Endothelial cell of umbilical vein (primary cell): Measurements from ENCODE around the gene LRP2. TPM values are rescaled to one million over a fixed set of nuclear protein-coding genes. Genes with fewer than 3 reads are reported as not detected.

ENCODE experiments used
- BruUV-seq: library from RNA; stranded (reverse); fragments of 400-500 nt; replicated peaks from 2 replicates; lab custom pipeline; 2021; lab: Mats Ljungman, UMichigan
- CTCF ChIA-PET: fragments of 300-600, 350-600 bp; sonication (Branson Sonifier 250); formaldehyde crosslinking; loops from one replicate; lab custom pipeline; 2021; ENCODE audit warnings: antibody characterized with exemption, inconsistent platforms; lab: Charles Lee
- POLR2A ChIA-PET: fragments of 300-600, 350-600 bp; sonication (Branson Sonifier 250); formaldehyde crosslinking; loops from one replicate; lab custom pipeline; 2021; ENCODE audit warnings: antibody characterized with exemption, inconsistent platforms; lab: Charles Lee
- DNase-seq: peaks from one replicate; pipeline ENCODE4 v3.0.0-alpha.2; 2011; ENCODE audit warnings: low read depth, low spot score
- FAIRE-seq: peaks from 2 replicates; lab custom pipeline; 2011; peaks lifted over from hg19 to GRCh38; lab: Jason Lieb, UNC
- H2AFZ ChIP-seq: 2 replicates; pipeline ENCODE4 v1.6.0; 2012; ENCODE audit warnings: low read depth, low read length, control low read depth, inconsistent platforms
- H3K27ac ChIP-seq: 2 replicates; pipeline ENCODE4 v1.5.1; 2011; ENCODE audit warnings: low read depth, mild to moderate bottlenecking, control low read depth, low read length, moderate library complexity; ENCODE audit not compliant: insufficient read depth
- H3K27me3 ChIP-seq, 2 experiments: 2 replicates each; pipeline versions ENCODE4 v1.6.0 to v1.6.1; 2011; ENCODE audit warnings: low read length in 2 of 2, mixed read lengths in 1 of 2; ENCODE audit not compliant: control insufficient read depth in 2 of 2, insufficient read depth in 2 of 2
- H3K36me3 ChIP-seq, 2 experiments: 2 replicates in 1 of 2; 3 replicates in 1 of 2; pipeline ENCODE4 v1.5.1; 2011; ENCODE audit warnings: low read length in 2 of 2, mild to moderate bottlenecking in 1 of 2, moderate library complexity in 1 of 2; ENCODE audit not compliant: control insufficient read depth in 2 of 2, insufficient read depth in 2 of 2; ENCODE audit errors: extremely low read depth in 1 of 2
- H3K4me1 ChIP-seq: 3 replicates; pipeline ENCODE4 v1.5.1; 2011; ENCODE audit warnings: mild to moderate bottlenecking, low read length; ENCODE audit not compliant: control insufficient read depth, insufficient read depth; ENCODE audit errors: extremely low read depth
- H3K4me2 ChIP-seq: 2 replicates; pipeline ENCODE4 v1.6.1; 2011; ENCODE audit warnings: low read length, control low read depth, mixed read lengths; ENCODE audit not compliant: insufficient read depth
- H3K4me3 ChIP-seq, 3 experiments: fragments of 200-600 bp in 1 of 3; sonication (generic), shearing (Covaris generic) in 1 of 3; replicated peaks in 1 of 3; 2 replicates each; pipeline ENCODE4 v1.5.1; 2011 to 2016; ENCODE audit warnings: control low read depth in 3 of 3, low read length in 3 of 3, mild to moderate bottlenecking in 2 of 3, inconsistent platforms in 1 of 3, low read depth in 1 of 3, moderate library complexity in 1 of 3; ENCODE audit not compliant: insufficient read depth in 1 of 3
- H3K79me2 ChIP-seq: 2 replicates; pipeline ENCODE4 v1.6.0; 2012; ENCODE audit warnings: low read length, inconsistent platforms; ENCODE audit not compliant: control insufficient read depth, insufficient read depth
- H3K9ac ChIP-seq: replicated peaks from 2 replicates; pipeline ENCODE3; 2011; ENCODE audit warnings: low read length, control low read depth; ENCODE audit not compliant: insufficient read depth; ENCODE audit errors: extremely low read depth
- H3K9me1 ChIP-seq: replicated peaks from 3 replicates; pipeline ENCODE4 v1.6.0; 2011; ENCODE audit warnings: mild to moderate bottlenecking, low read length; ENCODE audit not compliant: control insufficient read depth, insufficient read depth; ENCODE audit errors: extremely low read depth
- H3K9me3 ChIP-seq: replicated peaks from 2 replicates; pipeline ENCODE4 v1.5.1; 2012; ENCODE audit warnings: low read length, inconsistent platforms; ENCODE audit not compliant: control insufficient read depth, insufficient read depth
- H4K20me1 ChIP-seq: replicated peaks from 2 replicates; pipeline ENCODE3; 2011; ENCODE audit warnings: mild to moderate bottlenecking, low read length; ENCODE audit not compliant: control insufficient read depth, insufficient read depth; ENCODE audit errors: extremely low read depth
- CTCF ChIP-seq, 2 donors: IDR thresholded peaks; 1 replicate in 1 of 2; 2 replicates in 1 of 2; pipeline ENCODE4 v1.5.1; 2011; ENCODE audit warnings: low read length in 2 of 2, mild to moderate bottlenecking in 2 of 2, moderate library complexity in 2 of 2, control low read depth in 1 of 2, inconsistent platforms in 1 of 2, low read depth in 1 of 2; ENCODE audit not compliant: insufficient read depth in 1 of 2; ENCODE audit errors: extremely low read depth in 1 of 2
- EZH2 ChIP-seq: IDR thresholded peaks from 2 replicates; pipeline ENCODE4 v1.6.1; 2012; ENCODE audit warnings: borderline replicate concordance, low read depth, mild to moderate bottlenecking, moderate library complexity, low read length, inconsistent platforms; ENCODE audit not compliant: severe bottlenecking
- FOS ChIP-seq: IDR thresholded peaks from 2 replicates; pipeline ENCODE4 v1.6.1; 2011; ENCODE audit warnings: mild to moderate bottlenecking, low read length, moderate library complexity, borderline replicate concordance; ENCODE audit not compliant: insufficient read depth
- GATA2 ChIP-seq: IDR thresholded peaks from 2 replicates; pipeline ENCODE4 v1.7.0; 2011; ENCODE audit warnings: low read depth, mild to moderate bottlenecking, moderate library complexity, mixed read lengths, low read length; ENCODE audit not compliant: insufficient read length, insufficient read depth
- JUN ChIP-seq: IDR thresholded peaks from 2 replicates; pipeline ENCODE4 v1.6.1; 2011; ENCODE audit warnings: borderline replicate concordance, low read depth; ENCODE audit not compliant: insufficient read length, insufficient read depth
- MAX ChIP-seq: IDR thresholded peaks from 2 replicates; pipeline ENCODE4 v1.6.1; 2011; ENCODE audit not compliant: insufficient read depth, insufficient read length
- MYC ChIP-seq: IDR thresholded peaks from one replicate; pipeline ENCODE4 v1.6.1; 2011; ENCODE audit warnings: mild to moderate bottlenecking, low read depth, low read length
- POLR2A ChIP-seq: IDR thresholded peaks from 2 replicates; pipeline ENCODE4 v1.6.1; 2012; ENCODE audit warnings: low read depth, mild to moderate bottlenecking, control low read depth, low read length
- POLR2AphosphoS5 ChIP-seq: IDR thresholded peaks from 2 replicates; pipeline ENCODE4 v1.6.1; 2012; ENCODE audit warnings: low read depth, mild to moderate bottlenecking, control low read depth, low read length, moderate library complexity; ENCODE audit not compliant: insufficient read depth
- dilution Hi-C: fragments of 300-500 bp; cut with MboI; formaldehyde crosslinking; loops from one replicate; pipeline ENCODE4 v1.15.0; 2019; ENCODE audit warnings: low sequenced_read_pairs; ENCODE audit not compliant: extremely low pct_ligation_motif_present
- intact Hi-C: fragments of 100-400 bp; cut with micrococcal nuclease; formaldehyde crosslinking; loops from one replicate; pipeline ENCODE4 v1.10.0; 2022
- polyA plus RNA-seq, 4 experiments: library from polyadenylated mRNA; depleted of rRNA in 3 of 4; stranded (reverse) in 3 of 4; unstranded in 1 of 4; fragments of >200 nt; gene quantifications; 2 replicates each; pipeline versions ENCODE4 v1.2.1 to v1.2.3, GENCODE V29; 2011 to 2012; ENCODE audit warnings: missing spikeins in 1 of 4
- total RNA-seq: library from RNA; stranded (reverse); gene quantifications from 2 replicates; pipeline ENCODE4 v1.2.3, GENCODE V29; 2021

LRP2 gene
- total and polyA plus RNA-seq, 2 donors (not counting 3 experiments of a cell fraction or from before 2014, with no cell fraction given) = not detected

DNA sequence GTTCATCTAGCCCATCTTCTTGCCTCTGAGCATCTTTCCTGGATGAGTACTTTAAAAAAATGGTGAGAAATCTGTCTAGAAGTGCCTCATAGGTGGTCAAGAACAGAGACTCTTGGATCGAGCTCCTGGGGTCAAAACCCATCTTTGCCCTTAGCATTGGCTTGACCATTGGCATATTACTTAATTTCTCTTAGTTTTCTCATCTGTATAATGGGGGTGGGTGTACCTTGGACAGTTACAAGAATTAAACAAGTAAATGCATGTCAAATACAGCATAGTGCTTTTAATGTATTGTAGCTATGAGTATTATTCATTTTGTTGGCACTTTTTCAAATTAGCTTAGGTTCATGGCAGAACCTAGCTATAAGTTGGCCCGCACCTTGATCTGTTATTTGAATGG is 256.2 kb downstream of the LRP2 start:
- FAIRE-seq (no peak), DNase-seq (no peak)
- intact Hi-C loops (loop anchor here (10.0 kb wide), 1 partner anchor 339 kb away; no protein-coding TSS in a partner anchor), dilution Hi-C loops (no loop called here)
- Histone ChIP-seq H3K9me1 (no peaks in the 10 kb centered on the region), H4K20me1 (no peaks in the 10 kb centered on the region), H3K36me3 (no peaks in the 10 kb centered on the region), H2AFZ (no peak overlapping the region), H3K9me3 (no peaks in the 10 kb centered on the region), H3K27me3 (no peaks in the 10 kb centered on the region), H3K79me2 (no peaks in the 10 kb centered on the region), H3K4me2 (no peak overlapping the region), H3K4me3 (no peak overlapping the region), H3K9ac (no peak overlapping the region), H3K4me1 (peaks cover 11% of the 10 kb centered on the region), H3K27ac (no peak overlapping the region)
- ChIA-PET POLR2A (no interaction called here), CTCF (interaction anchor here (1.5 to 9.0 kb wide), 3 partner anchors 26 to 116 kb away, joined by 5 to 217 read pairs (median 8); no protein-coding TSS in a partner anchor)
- BruUV-seq = no TSS peak
- no peak for TF ChIP-seq POLR2A
- TF ChIP-seq GATA2 = no peak
- no peak for TF ChIP-seq FOS
- no peak for TF ChIP-seq POLR2AphosphoS5
- TF ChIP-seq JUN = no peak
- TF ChIP-seq MAX = no peak
- TF ChIP-seq EZH2 = no peak
- TF ChIP-seq CTCF (IDR thresholded peaks at IDR 0.05; ENCODE audit: extremely low read depth in 1 of 2, insufficient read depth in 1 of 2, low read depth in 1 of 2, low read length in 2 of 2) = no peak
- no peak for TF ChIP-seq MYC
